Osteocyte (in vitro differentiated cells): ENCODE results near the gene EFCAB6. TPM values are rescaled to one million over a fixed set of nuclear protein-coding genes. Genes with fewer than 3 reads are reported as not detected.

Source experiments
- DNase-seq: peaks from one replicate; pipeline ENCODE4 v3.0.0; 2021; ENCODE audit warnings: mixed read lengths; ENCODE audit not compliant: unreplicated experiment; ENCODE audit errors: extremely low spot score
- H3K27ac Mint-ChIP-seq: one replicate; pipeline ENCODE4 v1.8.0; 2021; ENCODE audit warnings: mild to moderate bottlenecking, mixed read lengths; ENCODE audit not compliant: unreplicated experiment
- H3K27me3 Mint-ChIP-seq: one replicate; pipeline ENCODE4 v1.8.0; 2021; ENCODE audit warnings: mixed read lengths; ENCODE audit not compliant: unreplicated experiment
- H3K36me3 Mint-ChIP-seq: one replicate; pipeline ENCODE4 v1.8.0; 2021; ENCODE audit warnings: mixed read lengths; ENCODE audit not compliant: unreplicated experiment
- H3K4me1 Mint-ChIP-seq: one replicate; pipeline ENCODE4 v1.8.0; 2021; ENCODE audit warnings: mixed read lengths; ENCODE audit not compliant: unreplicated experiment
- H3K4me3 Mint-ChIP-seq: one replicate; pipeline ENCODE4 v1.8.0; 2021; ENCODE audit warnings: mild to moderate bottlenecking, moderate library complexity, mixed read lengths; ENCODE audit not compliant: unreplicated experiment
- H3K9me3 Mint-ChIP-seq: one replicate; pipeline ENCODE4 v1.8.0; 2021; ENCODE audit warnings: mixed read lengths; ENCODE audit not compliant: unreplicated experiment
- CTCF ChIP-seq: fragments of 200-600 bp; sonication (generic); IDR thresholded peaks from 2 replicates; pipeline ENCODE4 v1.5.0; 2021; ENCODE audit warnings: antibody characterized with exemption, mild to moderate bottlenecking, moderate library complexity
- total RNA-seq: library from RNA; stranded (reverse); gene quantifications from 2 replicates; pipeline ENCODE4 v1.2.1, GENCODE V29; 2021

EFCAB6 gene
- total RNA-seq, 1 donor from 2014 or later: 1.4 TPM

- Mint-ChIP-seq H3K4me1 (peaks cover 8% of the 10 kb centered on the region), H3K4me3 (no peak overlapping the region), H3K36me3 (no peaks in the 10 kb centered on the region), H3K27ac (no peak overlapping the region), H3K27me3 (peaks cover 12% of the 10 kb centered on the region), H3K9me3 (peaks cover 7% of the 10 kb centered on the region)
- DNase-seq: no peak
- no peak for TF ChIP-seq CTCF
Measured at GRCh38 chr22:43723816-43724215, 88.3 kb downstream of the EFCAB6 start.

- DNase-seq: no peak
- Mint-ChIP-seq H3K36me3 (no peaks in the 10 kb centered on the region), H3K9me3 (peaks cover 7% of the 10 kb centered on the region), H3K4me1 (peaks cover 8% of the 10 kb centered on the region), H3K4me3 (no peak overlapping the region), H3K27me3 (peaks cover 12% of the 10 kb centered on the region), H3K27ac (no peak overlapping the region)
- TF ChIP-seq CTCF: no peak
Measured at GRCh38 chr22:43722444-43722843, 89.7 kb downstream of the EFCAB6 start.

GRCh38 chr22:43720716-43721115 is 91.4 kb downstream of the EFCAB6 start:
- no peak for TF ChIP-seq CTCF
- Mint-ChIP-seq H3K36me3 (no peaks in the 10 kb centered on the region), H3K4me3 (no peak overlapping the region), H3K27ac (no peak overlapping the region), H3K27me3 (peaks cover 16% of the 10 kb centered on the region), H3K9me3 (peaks cover 7% of the 10 kb centered on the region), H3K4me1 (no peaks in the 10 kb centered on the region)
- DNase-seq: no peak

- H3K9me3 Mint-ChIP-seq: no peaks in the 10 kb centered on the region
- H3K27ac Mint-ChIP-seq: no peak overlapping the region
- H3K36me3 Mint-ChIP-seq: no peaks in the 10 kb centered on the region
- no peak overlapping the region for H3K4me3 Mint-ChIP-seq
- peaks cover 7% of the 10 kb centered on the region for H3K27me3 Mint-ChIP-seq
- no peak for TF ChIP-seq CTCF
- H3K4me1 Mint-ChIP-seq: no peaks in the 10 kb centered on the region
- no peak for DNase-seq
Measured at GRCh38 chr22:43714104-43714503, 98.0 kb downstream of the EFCAB6 start.

GRCh38 chr22:43711681-43712080 is 100.4 kb downstream of the EFCAB6 start:
- TF ChIP-seq CTCF: no peak
- H3K4me1 Mint-ChIP-seq: no peaks in the 10 kb centered on the region
- H3K4me3 Mint-ChIP-seq: no peak overlapping the region
- no peak for DNase-seq
- H3K36me3 Mint-ChIP-seq: no peaks in the 10 kb centered on the region
- peaks cover 3% of the 10 kb centered on the region for H3K27me3 Mint-ChIP-seq
- no peak overlapping the region for H3K27ac Mint-ChIP-seq
- no peaks in the 10 kb centered on the region for H3K9me3 Mint-ChIP-seq
